GM19238 (cell line): ENCODE results near the gene PARN.

ENCODE experiments used
- DNase-seq: peaks from one replicate; pipeline ENCODE4 v3.0.0; 2011; ENCODE audit warnings: low spot score; ENCODE audit not compliant: insufficient read length

The PARN gene

DNA sequence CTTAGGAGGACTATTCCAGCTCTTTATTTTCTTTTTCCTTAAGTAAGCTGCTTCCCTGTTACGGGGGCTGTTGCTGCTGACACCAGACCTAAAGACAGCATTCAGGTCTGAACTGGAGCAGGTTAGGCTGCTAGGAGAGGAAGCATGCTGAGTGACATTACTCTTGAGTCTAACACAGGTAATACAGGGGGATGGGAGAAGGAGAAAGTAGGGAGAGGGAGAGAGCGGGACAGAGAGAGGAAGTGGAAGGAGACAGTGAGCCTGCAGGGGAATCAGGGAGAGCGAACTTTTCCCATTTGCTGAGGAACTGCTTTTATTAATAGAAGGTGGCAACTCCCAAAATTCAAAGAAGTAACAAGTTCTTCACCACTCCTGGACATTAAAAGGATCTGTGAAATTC lies 130.9 kb downstream of the PARN start:
- DNase-seq, result no peak

DNA sequence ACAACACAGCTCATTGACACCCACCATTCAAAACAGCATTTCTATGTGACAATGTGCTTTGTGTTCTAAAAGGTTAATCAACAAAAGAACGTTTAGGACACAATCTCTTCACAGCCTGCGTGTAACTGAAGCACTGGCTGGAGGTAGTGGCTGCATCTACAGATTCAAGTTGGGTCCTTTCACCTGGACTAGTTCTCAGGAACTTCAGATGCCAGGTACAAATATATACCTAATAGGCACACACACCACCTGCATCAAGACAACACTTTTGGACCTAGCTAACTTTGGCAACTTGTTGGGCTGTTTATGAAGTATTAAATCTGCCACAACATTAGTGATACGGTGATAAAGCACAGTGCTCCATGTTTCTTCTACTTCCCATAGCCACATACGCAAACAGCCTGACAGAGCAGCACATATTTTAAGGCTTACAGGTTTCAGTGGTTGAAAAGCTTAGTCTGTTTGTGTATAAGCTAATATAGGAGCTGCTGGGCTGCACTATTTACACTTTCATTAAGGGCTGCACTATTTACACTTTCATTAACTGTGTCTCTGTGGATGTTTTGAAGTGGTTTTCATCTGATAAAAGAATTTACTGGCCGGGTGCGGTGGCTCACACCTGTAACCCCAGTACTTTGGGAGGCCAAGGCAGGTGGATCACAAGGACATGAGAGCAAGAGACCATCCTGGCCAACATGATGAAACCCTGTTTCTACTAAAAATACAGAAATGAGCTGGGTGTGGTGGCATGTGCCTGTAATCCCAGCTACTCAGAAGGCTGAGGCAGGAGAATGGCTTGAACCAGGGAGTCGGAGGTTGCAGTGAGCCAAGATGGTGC lies 132.6 kb downstream of the PARN start:
- DNase-seq, result no peak

DNA sequence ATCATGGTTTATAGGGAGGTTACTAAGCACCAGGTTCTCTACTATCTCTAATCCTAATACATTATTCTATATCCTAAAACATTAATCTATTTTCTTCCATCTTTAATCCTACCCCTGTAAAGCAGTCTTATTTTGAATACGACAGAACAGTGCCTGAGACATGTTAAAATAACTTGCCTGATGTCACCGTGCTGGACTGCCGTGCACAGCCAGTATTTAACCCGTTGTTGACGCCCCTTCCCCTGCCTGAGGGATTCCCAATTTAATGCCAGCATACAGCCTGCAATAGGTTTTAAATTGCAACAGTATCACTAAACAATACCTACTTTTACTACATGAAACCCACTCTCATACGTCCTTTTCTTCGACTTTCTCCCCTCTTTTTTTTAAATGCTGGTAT lies 133.3 kb downstream of the PARN start:
- DNase-seq, result no peak

DNA sequence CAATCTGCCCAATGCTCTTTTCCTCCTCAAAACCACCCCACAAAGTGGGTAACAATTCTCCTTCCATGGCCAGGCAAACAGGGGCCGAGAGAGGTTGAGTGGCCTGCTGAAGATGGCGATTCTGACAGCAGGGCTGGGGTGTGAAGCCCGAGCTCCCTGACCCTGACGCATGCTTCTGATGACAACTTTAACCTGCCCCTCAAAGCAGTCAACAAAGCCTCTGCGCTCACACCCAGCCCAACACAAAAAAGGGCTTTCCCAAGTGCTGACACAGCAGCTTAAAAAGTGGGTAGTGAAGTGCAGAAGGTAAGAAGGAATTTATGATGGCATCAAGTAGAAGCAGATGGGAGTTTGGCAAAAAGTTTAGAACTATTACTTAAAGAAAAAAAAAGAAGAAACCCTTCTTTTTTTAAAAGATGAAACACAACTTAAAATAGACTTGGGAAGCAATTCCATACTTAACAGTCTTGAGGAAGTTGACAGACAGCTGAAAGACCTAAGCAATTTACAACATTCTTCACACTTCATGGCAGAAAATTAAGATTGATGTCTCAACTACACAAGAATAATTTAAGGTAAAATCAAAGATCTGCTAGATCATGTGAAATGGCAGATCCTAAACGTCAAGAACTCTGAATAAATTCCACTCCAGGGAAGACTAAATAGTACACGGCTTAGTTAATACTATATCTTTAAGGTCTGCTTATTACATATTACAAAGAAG lies 133.9 kb downstream of the PARN start:
- no peak for DNase-seq

DNA sequence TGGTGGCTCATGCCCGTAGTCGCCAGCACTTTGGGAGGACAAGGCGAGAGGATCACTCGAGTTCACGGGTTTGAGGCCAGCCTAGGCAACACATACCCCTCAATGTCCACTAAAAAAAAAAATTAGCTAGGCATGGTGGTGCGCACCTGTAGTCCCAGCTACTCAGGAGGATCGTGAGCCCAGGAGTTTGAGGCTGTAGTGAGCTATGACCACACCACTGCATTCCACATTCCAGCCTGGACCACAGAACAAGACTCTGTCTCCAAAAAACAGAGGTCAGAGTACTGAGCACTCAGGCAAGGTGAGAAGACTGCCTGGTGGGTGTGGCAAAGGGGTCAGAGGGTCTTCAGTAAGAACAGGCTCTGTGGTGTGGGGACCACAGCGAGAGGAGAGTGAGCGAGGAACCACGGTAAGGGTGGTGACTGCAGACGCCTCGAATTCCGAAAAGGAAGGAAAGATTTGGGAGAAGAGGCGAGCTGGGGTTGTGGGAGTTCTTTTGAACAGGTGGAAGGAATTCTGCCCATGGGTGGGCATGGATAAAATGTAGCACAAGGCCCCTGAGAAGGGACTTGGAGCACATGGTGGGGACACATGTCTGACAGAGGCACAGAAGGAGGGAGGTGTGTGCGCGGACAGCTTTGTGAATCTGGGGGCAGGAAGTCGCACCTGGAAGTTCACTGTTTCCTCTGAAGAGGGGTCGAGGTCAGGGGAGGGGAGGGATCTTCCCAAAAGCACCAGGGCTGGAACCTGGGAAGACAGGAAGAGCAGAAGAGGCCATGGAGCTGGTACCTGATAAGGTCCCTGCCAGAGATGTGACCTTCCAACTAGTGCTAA lies 134.6 kb downstream of the PARN start:
- DNase-seq, result no peak

DNA sequence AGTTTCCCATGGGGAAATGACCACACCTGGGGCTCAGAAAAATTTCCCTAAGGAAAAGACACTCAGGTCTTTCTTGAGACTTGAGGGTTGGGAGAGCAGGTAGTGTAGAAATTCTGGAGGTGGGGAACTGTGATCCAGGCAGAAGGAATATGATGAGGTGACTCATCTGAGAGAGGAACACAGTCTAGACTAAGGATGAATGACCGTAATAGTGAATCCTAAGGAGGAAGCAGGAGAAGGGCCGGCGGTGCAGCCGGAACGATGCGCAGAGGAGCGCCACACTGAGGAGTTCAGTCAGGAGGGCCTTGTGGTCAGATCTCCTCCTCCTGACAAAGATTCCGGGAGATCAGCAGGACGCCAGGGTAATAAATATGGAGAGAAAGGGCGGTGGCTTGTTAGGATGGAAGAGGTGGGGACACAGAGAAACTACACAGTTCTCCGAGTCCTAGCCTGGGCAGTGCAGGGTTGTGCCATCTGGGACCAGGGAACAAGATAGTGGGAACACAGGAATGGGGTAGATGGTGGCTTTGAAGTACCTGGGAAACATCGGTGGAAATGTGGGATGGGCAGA lies 135.6 kb downstream of the PARN start:
- no peak for DNase-seq

DNA sequence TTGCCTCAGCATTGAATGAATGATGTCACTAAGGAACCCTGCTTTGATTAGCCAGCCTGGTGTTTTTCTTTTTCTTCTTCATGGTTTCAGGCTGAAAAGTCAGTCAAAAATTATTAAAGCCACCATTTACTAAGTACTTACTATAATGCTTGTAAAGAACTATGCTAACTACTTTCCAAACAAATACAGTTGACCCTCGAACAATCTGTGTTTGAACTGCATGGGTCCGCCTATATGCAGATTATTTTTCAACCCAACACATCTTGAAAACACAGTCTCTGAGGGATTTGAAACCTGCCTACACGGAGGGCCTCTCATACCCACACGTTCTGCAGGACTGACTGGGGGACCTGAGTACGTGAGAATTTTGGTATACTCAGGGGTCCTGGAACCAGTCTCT lies 136.3 kb downstream of the PARN start:
- DNase-seq, result no peak

DNA sequence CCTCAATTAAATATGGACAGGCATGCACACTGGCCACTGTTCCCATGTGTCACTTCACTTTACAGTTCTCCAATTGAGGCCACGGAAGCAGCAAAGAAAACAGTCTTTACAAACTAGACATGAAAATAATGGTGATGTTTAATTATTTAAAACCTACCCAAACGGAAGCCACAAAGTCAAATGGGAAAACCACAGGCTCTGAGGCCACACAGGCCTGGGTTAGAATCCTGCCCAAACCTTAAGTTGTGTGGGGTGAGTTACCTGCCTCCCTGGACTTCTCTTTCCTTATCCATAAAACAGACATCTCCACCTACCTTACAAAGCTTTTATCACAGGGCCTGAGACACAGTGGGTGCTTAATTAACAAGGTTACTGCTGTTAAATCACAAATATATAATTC lies 137.4 kb downstream of the PARN start:
- DNase-seq, result no peak

DNA sequence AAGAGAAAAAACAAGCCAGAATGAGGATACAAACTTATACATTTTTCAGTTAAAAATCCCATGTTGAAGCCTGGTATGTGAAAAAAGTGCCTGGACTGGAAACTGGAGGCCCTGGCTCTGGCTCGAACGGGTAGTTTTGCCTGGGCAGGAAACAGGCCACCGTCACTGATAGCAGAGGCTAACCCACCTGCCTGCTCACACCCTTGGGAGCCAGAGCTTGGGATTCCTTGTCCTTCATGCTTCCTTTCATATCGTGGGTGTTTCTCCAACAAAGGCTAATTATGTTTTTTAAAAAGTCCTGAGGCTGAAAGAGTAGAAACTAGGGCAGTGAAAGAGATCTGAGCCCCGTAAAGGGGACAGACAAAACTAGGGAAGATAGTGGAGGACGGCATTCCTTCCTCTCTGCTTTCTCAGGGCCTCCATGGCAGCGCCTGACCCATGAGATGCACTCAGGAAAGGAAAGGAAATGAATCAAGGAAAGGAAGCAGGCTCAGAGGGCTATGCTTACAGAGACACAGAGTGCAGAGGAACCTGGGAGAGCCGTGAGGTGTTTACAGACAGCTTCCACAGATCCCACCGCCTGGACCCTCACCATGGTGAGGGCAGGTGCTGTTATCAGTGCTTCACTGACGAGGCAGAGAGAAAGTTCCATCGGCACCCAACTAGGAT lies 138.1 kb downstream of the PARN start:
- DNase-seq, result no peak

DNA sequence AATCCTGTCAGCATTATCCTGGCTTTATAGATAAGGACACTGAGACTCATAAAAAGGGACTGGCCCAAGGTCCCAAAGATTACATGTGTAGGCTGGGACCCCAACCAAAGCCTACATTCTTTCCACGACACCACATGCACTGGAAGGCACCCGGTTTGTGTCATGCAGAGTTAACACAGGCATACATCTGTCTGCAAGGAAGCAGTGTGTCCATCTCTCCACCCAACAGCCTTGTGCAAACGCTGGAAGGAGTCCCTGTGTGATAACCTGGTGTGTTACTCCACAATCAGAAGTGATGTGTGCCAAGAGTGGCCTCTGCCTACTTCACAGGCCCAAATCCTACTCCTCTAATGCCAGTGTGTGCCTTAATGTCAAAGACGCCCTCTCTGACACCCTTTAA lies 139.8 kb downstream of the PARN start:
- no peak for DNase-seq

DNA sequence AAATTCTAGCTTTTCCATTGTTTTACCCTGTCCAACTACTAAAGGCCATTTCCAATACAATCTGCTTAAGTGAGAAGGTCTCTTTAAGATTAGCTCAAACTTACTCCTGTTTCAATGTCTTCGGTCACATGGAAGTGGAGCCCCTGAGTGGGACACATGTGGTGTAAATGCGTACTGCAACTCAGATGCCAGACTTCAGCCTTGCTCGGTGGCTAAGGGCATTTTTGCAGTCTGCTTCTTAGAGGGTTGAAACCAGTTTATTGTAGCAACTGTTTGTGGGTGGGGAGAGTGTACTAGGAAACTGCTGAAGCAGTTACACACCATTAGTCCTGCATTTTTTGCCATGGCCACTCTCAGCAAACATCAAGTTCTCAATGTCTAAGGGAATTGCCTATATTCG lies 140.6 kb downstream of the PARN start:
- DNase-seq, result no peak

DNA sequence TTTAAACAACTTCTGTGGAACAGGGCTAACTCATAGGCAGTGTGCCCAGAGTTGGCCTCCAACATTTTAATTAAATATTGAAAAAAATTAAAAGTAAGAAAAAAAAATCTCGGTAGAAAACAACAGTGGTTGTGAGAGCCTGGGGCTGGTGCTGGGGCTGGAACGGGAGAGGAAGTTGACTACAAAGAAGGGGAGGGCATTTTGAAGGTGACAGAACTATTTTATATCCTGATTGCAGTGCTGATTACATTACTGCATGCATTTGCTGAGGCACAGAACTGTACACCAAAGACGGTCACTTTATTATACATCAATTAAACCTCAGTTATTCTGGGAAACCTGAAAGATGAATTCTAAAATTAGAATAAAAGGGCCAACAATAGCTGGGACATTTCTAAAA lies 142.5 kb downstream of the PARN start:
- DNase-seq, result no peak

DNA sequence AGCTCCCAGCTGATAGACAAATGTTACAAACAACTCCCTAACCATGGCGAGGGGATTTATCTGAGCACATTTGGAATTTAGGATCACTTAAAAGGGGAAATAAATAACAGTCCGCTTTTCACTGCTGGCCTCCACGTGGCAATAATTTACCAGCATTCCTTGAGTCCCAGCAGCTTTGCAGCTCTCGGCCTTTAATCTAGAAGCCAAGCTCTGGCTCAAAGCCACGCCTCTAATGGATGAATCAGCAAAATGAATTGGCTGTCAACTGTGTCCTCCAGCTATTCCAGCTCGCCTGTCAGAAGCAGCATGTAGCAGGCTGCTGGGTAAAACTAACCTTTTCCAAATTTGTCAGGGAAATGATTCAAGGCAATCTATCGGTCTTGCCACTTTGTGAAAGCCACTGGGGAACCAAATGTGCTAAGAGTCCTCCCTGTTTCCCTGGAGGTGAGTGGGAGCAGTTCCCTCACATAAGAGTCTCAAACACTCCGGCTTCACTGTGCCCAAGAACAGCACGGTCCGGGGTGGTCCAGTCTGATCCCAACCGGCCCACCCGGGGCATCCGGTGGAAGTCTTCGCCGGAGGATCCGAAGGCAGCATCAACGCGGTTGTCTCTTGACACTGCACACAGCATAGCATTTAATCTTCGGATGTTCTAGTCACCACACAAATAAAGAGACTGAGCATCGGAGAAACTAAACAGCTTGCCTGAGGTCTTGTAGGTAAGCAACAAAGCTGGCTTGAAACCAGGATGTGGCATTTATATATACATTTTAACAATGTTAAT lies 143.3 kb downstream of the PARN start:
- DNase-seq, result no peak

DNA sequence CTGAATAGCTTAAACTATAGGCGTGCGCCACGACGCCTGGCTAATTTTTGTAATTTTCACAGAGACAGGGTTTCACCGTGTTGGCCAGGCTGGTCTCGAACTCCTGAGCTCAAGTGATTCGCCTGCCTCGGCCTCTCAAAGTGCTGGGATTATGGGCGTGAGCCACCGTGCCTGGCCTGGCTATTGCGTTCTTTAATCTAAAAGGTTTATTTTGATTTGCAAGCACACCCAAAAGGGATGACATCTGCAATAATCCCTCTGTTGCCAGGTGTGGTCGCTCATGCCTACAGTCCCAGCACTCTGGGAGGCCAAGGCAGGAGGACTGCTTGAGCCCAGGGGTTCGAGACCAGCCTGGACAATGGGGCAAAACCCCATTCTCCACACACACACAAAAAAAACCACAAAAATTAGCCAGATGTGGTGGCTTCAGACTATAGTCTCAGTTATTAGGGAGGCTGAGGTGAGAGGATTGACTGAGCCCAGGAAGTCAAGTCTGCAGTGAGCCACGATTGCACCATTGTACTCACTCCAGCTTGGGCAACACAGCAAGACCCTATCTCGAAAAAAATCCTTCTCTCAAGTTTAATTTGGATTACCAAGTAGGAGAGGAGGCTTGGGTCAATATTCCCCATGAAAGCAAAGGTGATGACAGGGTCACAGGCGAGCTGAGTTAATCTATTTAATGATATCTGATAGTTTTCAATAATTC lies 144.1 kb downstream of the PARN start:
- no peak for DNase-seq

DNA sequence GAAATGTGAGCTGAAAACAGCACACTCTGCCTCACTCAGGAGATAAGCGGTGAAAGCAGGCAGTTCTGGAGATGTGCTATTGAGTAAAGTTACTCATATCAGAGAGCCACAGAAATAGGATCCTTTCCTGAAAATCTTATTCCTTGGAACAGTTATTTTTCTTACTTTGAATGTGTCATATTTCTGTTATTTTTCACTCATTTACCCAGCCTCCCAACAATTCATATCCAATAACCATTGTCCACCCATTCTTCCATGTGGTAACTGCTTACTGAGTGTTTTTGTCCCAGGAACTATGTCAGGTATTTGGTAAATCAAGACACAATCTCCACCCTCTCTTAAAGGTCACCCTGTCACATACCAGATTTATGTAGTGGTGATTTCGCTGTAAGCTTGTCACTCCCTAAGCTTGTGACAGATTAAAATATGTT lies 144.9 kb downstream of the PARN start:
- DNase-seq, result no peak

DNA sequence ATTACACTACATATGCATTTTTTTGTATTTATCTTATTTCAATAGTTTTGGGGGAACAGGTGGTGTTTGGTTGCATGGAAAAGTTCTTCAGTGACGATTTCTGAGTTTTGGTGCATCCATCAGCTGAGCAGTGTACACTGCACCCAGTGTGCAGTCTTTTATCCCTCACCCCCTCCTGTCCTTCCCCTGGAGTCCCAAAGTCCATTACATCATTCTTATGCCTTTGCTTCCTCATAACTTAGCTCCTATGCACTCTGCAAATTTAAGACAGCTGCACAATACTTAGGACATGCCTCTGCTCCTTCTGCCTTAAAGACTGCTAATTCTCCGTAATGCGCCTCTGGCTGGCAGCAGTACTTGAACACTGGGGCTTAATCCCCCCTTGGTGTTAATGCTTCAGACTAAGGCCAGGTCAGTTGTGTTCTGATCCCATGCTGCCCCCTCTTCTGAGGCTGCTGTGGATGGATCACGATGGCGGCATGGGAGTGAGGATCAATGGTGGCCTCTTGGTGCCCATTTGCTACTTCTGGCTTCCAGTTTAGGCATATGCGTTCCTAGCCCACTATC lies 146.2 kb downstream of the PARN start:
- DNase-seq, result no peak

DNA sequence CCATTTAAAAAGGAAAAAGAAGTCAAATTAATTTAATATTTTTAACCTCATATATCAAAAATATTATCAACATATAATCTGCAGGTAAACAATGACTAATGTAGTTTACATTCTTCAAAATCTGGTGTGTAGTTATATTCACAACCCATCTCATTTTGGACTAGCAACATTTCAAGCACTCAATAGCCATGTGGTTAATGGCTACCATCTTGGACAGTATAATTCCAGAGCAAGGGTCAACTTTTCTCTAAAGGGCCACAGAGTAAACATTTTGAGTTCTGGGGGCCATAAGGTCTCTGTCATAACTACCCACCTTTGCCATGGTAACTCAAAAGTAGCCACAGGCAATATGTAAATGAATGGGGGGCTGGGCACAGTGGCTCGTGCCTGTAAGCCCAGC lies 153.9 kb downstream of the PARN start:
- DNase-seq, result no peak

DNA sequence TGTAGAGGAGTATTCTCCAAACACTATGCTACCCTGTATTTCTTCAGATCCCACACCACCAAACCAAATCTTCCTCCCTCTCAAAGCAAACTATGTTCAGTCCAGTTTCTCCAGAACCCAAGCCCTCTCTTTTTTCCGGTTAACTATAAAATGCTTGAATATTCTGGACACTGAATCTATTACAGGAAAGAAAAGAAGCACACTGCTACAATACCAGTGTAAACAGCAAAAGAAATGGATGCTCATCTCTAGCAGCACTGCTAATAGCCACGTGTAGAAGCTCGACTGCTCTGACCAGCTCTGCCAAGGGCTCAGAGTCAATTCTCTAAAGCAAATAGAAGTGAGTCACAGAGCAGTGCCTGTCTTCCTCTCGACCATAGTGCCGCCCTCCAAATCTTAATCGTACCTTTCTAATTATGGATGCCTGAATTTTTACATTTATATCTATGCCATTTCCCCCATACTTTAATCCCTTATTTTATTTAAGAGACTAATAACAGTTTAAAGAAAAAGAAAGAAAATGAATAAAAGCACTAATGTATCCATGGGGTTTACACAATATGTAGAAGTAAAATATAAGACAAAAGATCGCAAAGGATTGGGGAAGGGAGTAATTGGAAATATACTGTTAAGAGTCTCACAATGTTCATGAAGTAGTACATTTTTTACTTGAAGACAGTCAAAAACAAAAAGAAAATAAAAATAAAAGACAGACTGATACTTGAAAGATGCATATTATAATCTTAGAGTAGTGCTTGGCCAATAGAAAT lies 154.5 kb downstream of the PARN start:
- no peak for DNase-seq

DNA sequence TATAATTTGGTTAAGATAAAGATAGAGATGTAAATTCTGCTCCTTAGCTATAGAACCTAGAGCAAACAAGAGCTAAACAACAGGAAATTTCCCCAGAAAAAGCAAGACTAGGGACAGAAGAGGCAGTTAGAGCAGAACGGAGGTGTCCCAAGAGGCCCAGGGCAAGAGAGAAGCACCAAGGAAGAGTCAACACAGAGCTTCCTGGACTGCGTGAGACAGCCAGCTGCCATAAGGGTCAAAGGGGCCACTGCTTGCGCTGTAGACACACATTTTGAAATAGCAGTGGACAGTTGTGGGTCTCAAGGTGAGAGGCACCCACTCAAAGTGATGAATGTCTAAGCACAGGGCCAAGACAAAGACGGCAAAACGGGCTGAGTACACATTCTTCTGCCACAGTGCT lies 156.6 kb downstream of the PARN start:
- no peak for DNase-seq
